GM21737 (cell line): Measurements from ENCODE around the gene HMGN1.

Experiments
- ATAC-seq: cut with Tn5 transposase; IDR thresholded peaks from one replicate; pipeline ENCODE4 v1.9.1; 2021; ENCODE audit warnings: mild to moderate bottlenecking, moderate library complexity; ENCODE audit not compliant: unreplicated experiment

HMGN1 gene

GRCh38 chr21:39312112-39313041, 36.5 kb downstream of the HMGN1 start:
- peak; percentile 73 for ATAC-seq

- no peak for ATAC-seq
These were observed 37.7 kb downstream of the HMGN1 start for GRCh38 chr21:39311164-39311563.

- ATAC-seq: no peak
These were observed 41.4 kb downstream of the HMGN1 start for GRCh38 chr21:39307466-39307865.

- ATAC-seq: no peak
These were observed 48.3 kb downstream of the HMGN1 start for GRCh38 chr21:39300587-39300986.

GRCh38 chr21:39296891-39297290, 52.0 kb downstream of the HMGN1 start:
- ATAC-seq: no peak
